Activated CD8-positive, alpha-beta memory T cell treated with anti-CD3 and anti-CD28 coated beads for 36 hours (primary cell): Measurements from ENCODE around the gene DAG1. TPM values are rescaled to one million over a fixed set of nuclear protein-coding genes. Genes with fewer than 3 reads are reported as not detected.
"Not testable (repeated sequence)": the region's sequence is repeated elsewhere in the genome, so short reads cannot be mapped to it uniquely, and the experiment has no call there.

ENCODE experiments used
- CTCF ChIA-PET: fragments of 350-600 bp; sonication (Branson Sonifier 250); formaldehyde crosslinking; loops from one replicate; lab custom pipeline; 2021; ENCODE audit warnings: antibody characterized with exemption; lab: Charles Lee
- POLR2A ChIA-PET: fragments of 350-600 bp; sonication (Branson Sonifier 250); formaldehyde crosslinking; loops from one replicate; lab custom pipeline; 2021; ENCODE audit warnings: antibody characterized with exemption; lab: Charles Lee
- total RNA-seq, 2 experiments: library from RNA; stranded (reverse); gene quantifications; one replicate each; pipeline ENCODE4 v1.2.3, GENCODE V29; 2021

The DAG1 gene
- total RNA-seq, 2 experiments from 2014 or later: 17.8 to 20.9 TPM

DNA sequence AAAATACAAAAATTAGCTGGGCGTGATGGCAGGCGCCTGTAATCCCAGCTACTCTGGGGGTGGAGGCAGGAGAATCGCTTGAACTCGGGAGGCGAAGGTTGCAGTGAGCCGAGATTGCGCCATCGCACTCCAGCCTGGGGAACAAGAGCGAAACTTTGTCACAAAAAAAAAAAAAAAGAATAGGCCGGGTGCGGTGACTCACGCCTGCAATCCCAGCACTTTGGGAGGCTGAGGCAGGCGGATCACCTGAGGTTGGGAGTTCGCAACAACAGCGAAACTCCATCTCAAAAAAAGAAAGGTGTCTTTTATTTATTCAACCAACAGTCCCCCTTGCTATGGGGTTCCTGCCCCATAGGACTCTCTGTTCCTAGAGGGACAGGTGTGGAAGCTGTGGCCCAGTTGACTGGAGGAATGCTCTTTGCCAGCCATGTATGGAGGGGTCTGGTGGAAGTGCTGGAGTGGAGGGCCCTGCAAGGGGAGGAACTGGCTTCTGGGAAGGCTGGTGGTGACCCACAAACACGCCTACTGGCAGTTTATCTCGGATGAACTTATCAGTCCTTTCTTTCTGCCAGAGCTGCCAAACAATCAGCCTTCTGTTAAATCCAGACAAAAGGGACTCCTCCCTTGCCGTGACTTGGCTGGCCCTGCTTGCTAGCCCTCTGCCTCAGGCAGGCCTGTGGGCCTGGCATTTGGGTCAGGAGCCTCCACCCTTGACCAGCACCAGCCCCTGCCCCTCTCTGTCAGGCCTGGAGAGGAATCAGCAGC, 4.6 kb upstream of the DAG1 start:
- POLR2A ChIA-PET: no interaction called here
- CTCF ChIA-PET: no interaction called here

GRCh38 chr3:49466085-49466484, 4.0 kb upstream of the DAG1 start:
- CTCF ChIA-PET: no interaction called here
- POLR2A ChIA-PET: interaction anchor here (0.6 kb wide), 1 partner anchor 522 kb away, joined by 3 read pairs; no protein-coding TSS in a partner anchor

- POLR2A ChIA-PET: interaction anchor here (0.6 to 2.0 kb wide), 8 partner anchors 10 to 376 kb away, joined by 3 to 8 read pairs (median 3); partner anchors contain the start of genes QRICH1 and USP4
- CTCF ChIA-PET: interaction anchor here (0.6 to 1.7 kb wide), 3 partner anchors 20 to 298 kb away, joined by 3 to 6 read pairs (median 6); partner anchors contain the start of gene KLHDC8B
Observed at GRCh38 chr3:49469037-49469935, 781 bp upstream of the DAG1 start.

- ChIA-PET POLR2A (interaction anchor here (1.2 to 2.0 kb wide), 4 partner anchors 59 to 377 kb away, joined by 3 to 8 read pairs (median 4); partner anchors contain the start of genes QRICH1, RHOA, TCTA and USP4), CTCF (interaction anchor here (1.7 kb wide), 1 partner anchor 22 kb away, joined by 6 read pairs; no protein-coding TSS in a partner anchor)
Observed at GRCh38 chr3:49470714-49471420, 800 bp downstream of the DAG1 start.

GRCh38 chr3:49471856-49472495, 1.9 kb downstream of the DAG1 start:
- POLR2A ChIA-PET: interaction anchor here (1.1 kb wide), 1 partner anchor 55 kb away, joined by 3 read pairs; no protein-coding TSS in a partner anchor
- CTCF ChIA-PET: interaction anchor here (0.6 kb wide), 1 partner anchor 134 kb away, joined by 3 read pairs; no protein-coding TSS in a partner anchor

DNA sequence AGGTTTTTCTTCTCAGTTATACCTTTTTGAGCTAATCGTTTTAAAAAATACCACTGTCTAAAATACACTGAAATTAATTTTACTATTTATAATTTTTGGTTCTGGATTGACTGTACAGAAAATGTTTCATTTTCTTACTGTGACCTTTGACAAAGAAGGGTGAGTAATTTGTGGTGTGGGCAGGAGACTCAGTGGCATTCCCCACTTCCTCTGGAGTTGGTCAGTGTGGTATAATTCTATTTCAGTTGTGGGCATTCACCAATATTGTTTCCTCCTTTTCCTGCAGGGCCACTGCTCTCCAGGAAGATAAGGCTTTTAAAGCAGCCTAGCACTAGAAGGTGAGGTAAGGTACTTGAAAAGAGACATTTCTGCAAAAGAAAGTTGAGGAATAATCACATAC, 6.5 kb downstream of the DAG1 start:
- CTCF ChIA-PET: no interaction called here
- POLR2A ChIA-PET: interaction anchor here (0.5 kb wide), 1 partner anchor 620 kb away, joined by 3 read pairs; no protein-coding TSS in a partner anchor

DNA sequence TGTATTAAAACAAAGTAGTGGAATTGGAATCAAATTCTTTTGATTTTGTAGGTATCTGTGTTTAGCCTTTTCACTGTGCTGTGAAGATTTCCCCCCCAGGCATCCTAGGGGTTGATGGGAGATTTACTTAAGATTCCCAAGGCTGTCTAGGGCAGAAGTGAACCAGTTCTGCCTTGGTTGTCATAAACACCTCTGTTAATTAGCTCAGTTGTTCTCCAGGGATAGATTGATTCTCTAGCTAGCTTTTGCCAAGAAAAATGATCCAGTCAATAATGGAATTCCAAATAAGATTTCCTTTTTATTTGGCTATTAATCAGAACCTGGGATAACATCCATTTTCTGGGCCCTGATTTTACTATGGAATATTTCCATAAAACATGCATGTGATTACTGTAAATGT, 12.7 kb downstream of the DAG1 start:
- ChIA-PET CTCF (no interaction called here), POLR2A (no interaction called here)

DNA sequence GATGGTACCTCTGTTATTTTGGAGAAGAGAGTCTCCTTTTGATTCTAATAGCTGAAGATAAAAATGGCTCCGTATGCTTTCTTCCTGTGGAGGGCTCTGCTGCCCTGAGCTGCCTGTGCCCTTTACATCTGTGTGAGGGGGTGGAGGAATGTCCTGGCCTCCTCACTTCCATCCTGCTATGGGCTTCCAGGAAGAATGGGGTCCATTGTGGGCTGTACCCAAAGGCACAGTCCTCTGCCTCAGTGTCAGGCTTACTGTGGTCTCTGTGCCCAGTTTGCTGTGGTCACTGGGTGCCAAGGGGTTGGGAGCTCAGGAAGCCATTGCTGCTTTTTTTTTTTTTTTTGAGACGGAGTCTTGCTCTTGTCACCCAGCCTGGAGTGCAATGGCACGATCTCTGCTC, 14.4 kb downstream of the DAG1 start:
- CTCF ChIA-PET: interaction anchor here (0.7 kb wide), 1 partner anchor 314 kb away, joined by 3 read pairs; the partner anchor contains the start of gene KLHDC8B
- POLR2A ChIA-PET: interaction anchor here (0.6 kb wide), 1 partner anchor 273 kb away, joined by 3 read pairs; no protein-coding TSS in a partner anchor

GRCh38 chr3:49489247-49489646, 19.2 kb downstream of the DAG1 start:
- POLR2A ChIA-PET: no interaction called here

DNA sequence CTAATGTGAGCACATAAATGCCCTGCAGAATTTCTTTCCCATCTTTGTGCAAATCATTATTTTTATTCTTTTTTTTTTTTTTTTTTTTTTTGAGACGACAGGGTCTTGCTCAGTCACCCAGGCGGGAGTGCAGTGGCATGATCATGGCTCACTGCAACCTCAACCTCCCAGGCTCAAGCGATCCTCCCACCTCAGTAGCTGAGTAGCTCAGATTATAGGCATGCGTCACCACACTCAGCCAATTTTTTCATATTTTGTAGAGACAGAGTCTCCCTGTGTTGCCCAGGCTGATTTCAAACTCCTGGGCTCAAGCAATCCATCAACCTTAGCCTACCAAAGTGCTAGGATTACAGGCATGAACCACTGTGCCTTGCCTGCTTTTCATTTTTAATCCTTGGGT, 22.9 kb downstream of the DAG1 start:
- CTCF ChIA-PET: no interaction called here

More at GRCh38 chr3:49489247-49489646, 19.2 kb downstream of the DAG1 start:
- CTCF ChIA-PET: no interaction called here

DNA sequence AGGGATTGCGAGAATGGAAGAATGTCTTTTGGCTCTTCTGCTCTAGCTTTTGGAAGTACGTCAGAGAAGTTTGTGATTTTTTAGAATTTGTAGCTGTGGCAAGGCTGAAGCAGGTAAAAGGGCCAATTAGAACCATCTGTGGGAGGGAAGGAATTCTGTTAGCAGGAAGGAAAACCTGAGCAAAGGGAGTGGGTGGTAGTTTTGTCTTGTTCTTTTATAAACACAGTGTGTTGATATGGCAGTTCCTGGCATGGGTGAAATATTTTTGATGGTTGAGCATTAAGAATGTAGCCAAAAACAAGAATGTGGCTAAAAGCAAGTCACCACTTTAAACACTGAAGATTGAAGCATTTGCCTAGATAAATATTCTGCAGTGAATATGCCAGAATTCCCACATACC, 23.8 kb downstream of the DAG1 start:
- CTCF ChIA-PET: no interaction called here
- POLR2A ChIA-PET: interaction anchor here (1.0 kb wide), 1 partner anchor 178 kb away, joined by 3 read pairs; no protein-coding TSS in a partner anchor

More for the DNA sequence above, 22.9 kb downstream of the DAG1 start:
- POLR2A ChIA-PET: no interaction called here

DNA sequence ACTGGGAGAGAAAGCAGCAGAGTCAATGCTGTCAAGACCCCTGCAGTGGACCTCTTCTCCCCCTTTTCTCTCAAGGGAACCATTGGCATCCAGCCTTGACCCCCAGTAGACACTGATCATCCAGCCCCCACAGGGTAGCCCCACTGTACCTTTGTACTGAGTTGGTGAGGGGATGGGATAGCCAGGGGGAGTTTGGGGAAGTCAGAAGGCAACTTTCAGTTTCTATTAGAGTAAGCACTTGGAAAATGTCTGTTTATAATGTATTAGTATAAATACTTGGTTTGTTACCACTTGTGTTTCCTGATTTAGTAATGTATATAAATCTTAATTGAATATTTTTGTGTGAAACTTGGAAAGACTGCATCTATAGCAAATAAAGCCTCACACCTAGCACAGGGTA, 25.0 kb downstream of the DAG1 start:
- ChIA-PET CTCF (no interaction called here), POLR2A (no interaction called here)

DNA sequence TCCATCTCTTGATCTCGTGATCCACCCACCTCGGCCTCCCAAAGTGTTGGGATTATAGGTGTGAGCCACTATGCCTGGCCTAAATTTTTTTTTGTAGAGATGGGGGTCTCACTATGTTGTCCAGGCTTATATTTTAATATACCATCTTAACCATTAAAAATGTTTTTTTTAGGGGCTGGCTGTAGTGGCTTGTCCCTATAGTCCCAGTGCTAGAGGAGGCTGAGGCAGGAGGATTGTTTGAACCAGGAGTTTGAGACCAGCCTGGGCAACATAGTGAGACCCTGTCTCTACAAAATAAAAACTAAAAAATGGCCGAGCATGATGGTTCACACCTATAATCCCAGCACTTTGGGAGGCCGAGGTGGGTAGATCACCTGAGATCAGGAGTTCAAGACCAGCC, 26.8 kb downstream of the DAG1 start:
- CTCF ChIA-PET: not testable (repeated sequence)
- POLR2A ChIA-PET: interaction anchor here (0.7 kb wide), 1 partner anchor 112 kb away, joined by 12 read pairs; no protein-coding TSS in a partner anchor

DNA sequence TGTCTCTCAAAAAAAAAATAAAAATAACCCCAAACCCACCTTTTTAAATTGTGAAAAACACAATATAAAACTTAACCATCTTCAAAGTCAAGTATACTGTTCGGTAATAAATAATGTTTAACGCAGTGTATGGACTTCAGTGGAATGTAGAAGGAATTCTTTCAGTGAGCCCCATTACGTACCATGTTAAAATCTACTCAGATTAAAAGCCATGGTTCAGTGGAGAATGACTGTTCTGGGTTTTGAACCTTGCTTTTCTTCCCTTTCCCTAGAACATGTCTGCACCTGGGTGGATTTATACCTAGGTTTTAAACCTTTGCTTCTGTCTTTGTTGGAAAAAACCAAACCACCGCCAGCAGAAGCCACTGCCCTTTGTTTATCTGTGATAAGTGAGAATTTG, 27.5 kb downstream of the DAG1 start:
- POLR2A ChIA-PET: no interaction called here

DNA sequence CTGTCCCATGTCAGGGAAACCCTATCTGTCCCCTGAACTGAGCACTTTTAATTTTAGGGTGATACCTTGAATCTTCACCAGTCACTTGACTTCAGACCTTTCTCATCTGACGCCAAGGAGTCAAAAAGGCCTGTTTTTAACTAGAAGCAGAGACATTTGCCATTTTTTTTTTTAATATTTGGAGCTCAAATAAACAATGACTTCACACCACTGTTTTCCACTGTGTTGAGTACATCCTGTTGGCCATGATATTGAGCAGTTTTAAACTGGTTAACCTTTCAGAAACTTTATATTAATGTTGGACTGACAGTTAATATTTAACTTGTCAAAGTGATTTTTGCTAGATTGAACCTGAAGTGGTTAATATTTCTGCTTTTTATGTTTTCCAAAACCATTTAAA, 28.2 kb downstream of the DAG1 start:
- ChIA-PET POLR2A (no interaction called here), CTCF (interaction anchor here (1.1 kb wide), 1 partner anchor 14 kb away, joined by 3 read pairs; no protein-coding TSS in a partner anchor)

More for the DNA sequence above, 27.5 kb downstream of the DAG1 start:
- CTCF ChIA-PET: interaction anchor here (1.1 kb wide), 1 partner anchor 14 kb away, joined by 3 read pairs; no protein-coding TSS in a partner anchor

DNA sequence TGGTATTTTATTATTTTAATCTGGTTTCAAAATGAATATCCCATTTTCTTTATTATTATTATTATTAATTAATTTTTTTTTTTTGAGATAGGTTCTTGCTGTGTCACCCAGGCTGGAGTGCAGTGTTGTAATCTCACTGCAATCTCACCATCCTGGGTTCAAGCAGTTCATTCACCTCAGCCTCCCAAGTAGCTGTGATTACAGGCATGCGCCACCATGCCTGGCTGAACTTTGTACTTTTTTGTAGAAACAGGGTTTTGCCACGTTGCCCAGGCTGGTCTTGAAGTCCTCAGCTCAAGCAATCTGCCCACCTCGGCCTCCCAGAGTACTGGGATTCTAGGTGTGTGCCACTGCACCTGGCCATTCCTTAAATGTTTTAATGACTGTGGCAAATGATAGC, 28.6 kb downstream of the DAG1 start:
- CTCF ChIA-PET: no interaction called here
- POLR2A ChIA-PET: no interaction called here

GRCh38 chr3:49500205-49500731, 30.2 kb downstream of the DAG1 start:
- POLR2A ChIA-PET: no interaction called here
- CTCF ChIA-PET: interaction anchor here (0.6 kb wide), 1 partner anchor 40 kb away, joined by 3 read pairs; no protein-coding TSS in a partner anchor
